ENCODE data around the gene CRIP1.

The CRIP1 gene

GRCh38 chr14:105471823-105472485 is 14.7 kb upstream of the CRIP1 start:
- TF ChIP-seq EZH2phosphoT487 (conservative IDR thresholded peaks at IDR 0.05; ENCODE audit: low read length) (no peak), CTCF (IDR thresholded peaks at IDR 0.05; ENCODE audit: insufficient read depth, low read length, poor library complexity, severe bottlenecking) (no peak)
- Histone ChIP-seq H3K36me3 (ENCODE audit: low read length) (no peaks in the 10 kb centered on the region), H3K9ac (ENCODE audit: low read length) (no peak overlapping the region), H3K9me3 (ENCODE audit: insufficient read depth, low read length) (no peaks in the 10 kb centered on the region), H3K27me3 (ENCODE audit: low read length) (no peaks in the 10 kb centered on the region), H3K27ac (ENCODE audit: low read depth, low read length) (no peak overlapping the region), H3K79me2 (ENCODE audit: insufficient read depth, low read length) (no peaks in the 10 kb centered on the region), H3K4me3 (ENCODE audit: insufficient read depth, low read length, poor library complexity, severe bottlenecking) (no peak overlapping the region), H3K9me2 (replicated peaks; ENCODE audit: insufficient read depth, low read length) (no peaks in the 10 kb centered on the region), H3K4me2 (ENCODE audit: low read depth, low read length, poor library complexity, severe bottlenecking) (no peak overlapping the region), H2AFZ (ENCODE audit: low read depth, low read length, severe bottlenecking) (no peak overlapping the region), H4K20me1 (ENCODE audit: low read depth, low read length) (no peaks in the 10 kb centered on the region), H3F3A (ENCODE audit: insufficient read depth) (peaks cover 5% of the 10 kb centered on the region)

GRCh38 chr14:105472486-105472991 is 14.1 kb upstream of the CRIP1 start:
- H3K36me3 ChIP-seq (ENCODE audit: low read length) = no peaks in the 10 kb centered on the region
- H3F3A ChIP-seq (ENCODE audit: insufficient read depth) = peaks cover 5% of the 10 kb centered on the region
- H3K9me2 ChIP-seq (replicated peaks; ENCODE audit: insufficient read depth, low read length) = no peaks in the 10 kb centered on the region
- TF ChIP-seq EZH2phosphoT487 (conservative IDR thresholded peaks at IDR 0.05; ENCODE audit: low read length) (no peak), CTCF (IDR thresholded peaks at IDR 0.05; ENCODE audit: insufficient read depth, low read length, poor library complexity, severe bottlenecking) (no peak)
- H3K4me3 ChIP-seq (ENCODE audit: insufficient read depth, low read length, poor library complexity, severe bottlenecking) = no peak overlapping the region
- no peak overlapping the region for H3K27ac ChIP-seq (ENCODE audit: low read depth, low read length)
- H2AFZ ChIP-seq (ENCODE audit: low read depth, low read length, severe bottlenecking) = no peak overlapping the region
- H3K4me2 ChIP-seq (ENCODE audit: low read depth, low read length, poor library complexity, severe bottlenecking) = no peak overlapping the region
- H3K9ac ChIP-seq (ENCODE audit: low read length) = no peak overlapping the region
- no peaks in the 10 kb centered on the region for H3K79me2 ChIP-seq (ENCODE audit: insufficient read depth, low read length)
- H3K9me3 ChIP-seq (ENCODE audit: insufficient read depth, low read length) = 0 out of 2 replicates have a peak, but pooled peaks cover 3% of the 10 kb centered on the region
- H3K27me3 ChIP-seq (ENCODE audit: low read length) = no peaks in the 10 kb centered on the region
- H4K20me1 ChIP-seq (ENCODE audit: low read depth, low read length) = no peaks in the 10 kb centered on the region

- Histone ChIP-seq H3K27me3 (ENCODE audit: low read length) (no peaks in the 10 kb centered on the region), H3K9ac (ENCODE audit: low read length) (no peak overlapping the region), H3F3A (ENCODE audit: insufficient read depth) (peaks cover 5% of the 10 kb centered on the region), H3K9me2 (replicated peaks; ENCODE audit: insufficient read depth, low read length) (no peaks in the 10 kb centered on the region), H3K79me2 (ENCODE audit: insufficient read depth, low read length) (no peaks in the 10 kb centered on the region), H2AFZ (ENCODE audit: low read depth, low read length, severe bottlenecking) (no peak overlapping the region), H3K27ac (ENCODE audit: low read depth, low read length) (no peak overlapping the region), H3K4me3 (ENCODE audit: insufficient read depth, low read length, poor library complexity, severe bottlenecking) (no peak overlapping the region), H3K4me2 (ENCODE audit: low read depth, low read length, poor library complexity, severe bottlenecking) (no peak overlapping the region), H4K20me1 (ENCODE audit: low read depth, low read length) (no peaks in the 10 kb centered on the region), H3K36me3 (ENCODE audit: low read length) (no peaks in the 10 kb centered on the region), H3K9me3 (ENCODE audit: insufficient read depth, low read length) (0 out of 2 replicates have a peak, but pooled peaks cover 3% of the 10 kb centered on the region)
- TF ChIP-seq EZH2phosphoT487 (conservative IDR thresholded peaks at IDR 0.05; ENCODE audit: low read length) (no peak), CTCF (IDR thresholded peaks at IDR 0.05; ENCODE audit: insufficient read depth, low read length, poor library complexity, severe bottlenecking) (no peak)
Measured at GRCh38 chr14:105473033-105473676, 13.5 kb upstream of the CRIP1 start.

Data from SU-DHL-6 (cell line).